ES-I3 (cell line): ENCODE data around the gene SLC29A1.
A peak's percentile ranks its signal among the peaks of the same experiment; 100 is the strongest.
"Not testable (repeated sequence)": the region's sequence is repeated elsewhere in the genome, so short reads cannot be mapped to it uniquely, and the experiment has no call there.

Experiments used
- H3K36me3 ChIP-seq: 2 replicates; pipeline ENCODE4 v1.6.1; 2013; ENCODE audit warnings: mild to moderate bottlenecking, low read length, control low read depth, moderate library complexity; ENCODE audit not compliant: insufficient read depth
- H3K4me1 ChIP-seq: 2 replicates; pipeline ENCODE4 v1.6.1; 2013; ENCODE audit warnings: mild to moderate bottlenecking, control low read depth, low read length; ENCODE audit not compliant: insufficient read depth
- H3K9ac ChIP-seq: 2 replicates; pipeline ENCODE4 v1.6.1; 2013; ENCODE audit warnings: low read depth, mild to moderate bottlenecking, low read length, moderate library complexity
- H3K9me3 ChIP-seq: 2 replicates; pipeline ENCODE4 v1.6.1; 2013; ENCODE audit warnings: mild to moderate bottlenecking, low read length, moderate library complexity; ENCODE audit not compliant: control insufficient read depth, insufficient read depth

Gene SLC29A1

DNA sequence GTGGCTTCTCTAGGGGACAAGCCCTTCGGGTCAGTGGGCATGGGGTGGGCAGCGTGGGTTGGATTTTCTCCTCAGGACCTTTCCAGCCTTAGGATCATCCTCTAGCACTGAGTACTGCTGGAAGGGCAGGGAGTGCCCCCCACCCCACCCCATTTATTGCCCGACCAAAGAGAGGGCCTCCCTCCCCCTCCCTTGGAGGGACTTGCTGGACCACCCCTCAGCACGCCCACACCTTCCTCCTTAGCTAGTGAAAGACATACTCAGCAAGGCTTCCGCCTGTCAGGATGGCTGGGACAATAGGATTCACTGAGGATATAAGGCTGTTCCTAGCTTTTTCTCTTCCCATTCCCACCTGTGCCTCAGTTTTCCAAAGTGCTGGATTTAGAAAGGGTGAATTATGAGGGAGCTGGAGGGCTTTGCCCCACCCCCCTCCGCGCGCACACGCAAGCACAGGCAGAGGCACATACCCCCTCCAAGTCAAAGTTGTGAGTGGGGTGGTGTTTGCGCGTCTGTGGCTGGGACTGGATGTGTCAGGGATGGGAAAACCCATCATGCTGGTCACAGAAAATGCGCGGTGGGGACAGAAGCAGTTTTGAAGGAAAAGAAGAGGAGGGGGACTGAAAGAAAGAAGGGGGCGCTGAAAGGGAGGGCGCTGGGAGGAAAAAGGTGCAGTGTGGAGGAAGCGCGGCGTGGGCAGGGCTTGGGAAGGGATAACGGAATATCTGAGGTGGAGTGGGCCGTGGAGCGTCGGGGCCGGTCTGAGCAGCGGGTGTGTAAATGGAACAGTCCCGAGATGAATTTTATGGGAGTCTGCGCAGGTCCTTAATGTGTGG, 693 bp upstream of the SLC29A1 start:
- Histone ChIP-seq H3K9ac (peak overlapping the region; percentile 49; the same call in 1 of the 2 replicates), H3K4me1 (peaks cover 54% of the 10 kb centered on the region), H3K9me3 (no peaks in the 10 kb centered on the region), H3K36me3 (no peaks in the 10 kb centered on the region)

DNA sequence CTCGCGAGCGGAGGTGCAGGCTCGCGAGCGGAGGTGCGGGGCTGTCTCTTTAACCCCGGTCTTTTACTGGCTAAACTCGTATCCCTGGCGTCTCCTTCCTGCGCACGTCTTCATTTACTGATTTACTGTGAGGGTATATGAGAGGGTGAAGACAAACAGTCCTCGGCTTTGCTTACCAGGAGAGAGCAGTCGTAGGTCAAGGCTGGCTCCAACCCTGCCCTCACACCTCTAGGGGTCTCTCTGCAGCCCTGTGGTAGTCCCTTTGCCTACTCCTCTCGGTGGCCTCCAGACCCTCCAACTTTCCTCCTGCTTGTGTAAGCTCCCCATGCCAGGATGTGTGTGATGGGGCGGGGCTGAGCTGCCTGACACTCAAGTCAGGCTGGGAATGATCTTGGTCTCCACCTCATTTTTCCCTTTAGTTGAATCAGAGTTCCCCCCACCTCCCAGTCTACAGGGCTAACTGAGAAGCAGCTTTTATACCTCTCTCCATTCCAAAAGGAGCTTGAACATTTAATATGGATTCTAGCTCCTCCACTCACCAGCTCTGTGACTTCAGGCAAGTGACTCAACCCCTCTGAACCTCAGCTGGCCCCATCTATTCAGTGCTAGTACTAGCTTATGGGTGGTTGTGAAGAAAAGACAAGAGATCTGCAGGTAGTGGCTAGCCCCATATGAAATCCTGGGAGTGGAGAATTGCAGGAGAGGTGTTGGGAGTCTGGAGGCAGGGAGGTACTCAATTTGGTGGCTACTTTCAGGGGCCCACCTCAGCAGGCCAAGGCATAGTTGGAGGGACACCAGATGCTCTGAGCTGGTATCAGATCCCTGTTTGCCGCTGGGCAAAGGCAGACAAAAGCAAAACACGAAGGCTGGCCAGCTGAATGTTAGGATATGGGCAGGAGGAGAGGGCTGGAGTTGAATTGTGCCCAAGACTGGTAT, 902 bp downstream of the SLC29A1 start:
- peaks cover 46% of the 10 kb centered on the region; the same call in 1 of the 2 replicates for H3K4me1 ChIP-seq
- H3K9me3 ChIP-seq: no peaks in the 10 kb centered on the region
- peak overlapping the region; percentile 55; the same call in 1 of the 2 replicates for H3K9ac ChIP-seq
- H3K36me3 ChIP-seq: no peaks in the 10 kb centered on the region; the same call in 1 of the 2 replicates

DNA sequence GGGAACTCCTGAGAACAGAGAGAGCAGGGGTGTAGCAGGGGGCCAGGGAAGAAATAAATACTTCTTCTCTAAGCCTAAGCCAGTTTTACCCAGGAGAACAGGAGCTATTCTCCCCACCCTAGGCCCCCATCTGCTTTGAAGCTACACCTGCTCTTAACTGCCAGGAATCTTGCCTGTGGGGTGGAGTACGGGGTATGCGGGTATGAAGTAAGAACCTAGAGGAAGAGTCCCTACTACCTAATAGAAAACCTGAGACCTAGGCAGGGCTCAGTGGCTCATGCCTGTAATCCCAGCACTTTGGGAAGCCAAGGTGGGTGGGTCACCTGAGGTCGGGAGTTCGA, 1.5 kb downstream of the SLC29A1 start:
- peaks cover 45% of the 10 kb centered on the region; the same call in 1 of the 2 replicates for H3K4me1 ChIP-seq
- no peaks in the 10 kb centered on the region for H3K9me3 ChIP-seq
- H3K9ac ChIP-seq: peak overlapping the region; percentile 55; the same call in 1 of the 2 replicates
- H3K36me3 ChIP-seq: no peaks in the 10 kb centered on the region; the same call in 1 of the 2 replicates

DNA sequence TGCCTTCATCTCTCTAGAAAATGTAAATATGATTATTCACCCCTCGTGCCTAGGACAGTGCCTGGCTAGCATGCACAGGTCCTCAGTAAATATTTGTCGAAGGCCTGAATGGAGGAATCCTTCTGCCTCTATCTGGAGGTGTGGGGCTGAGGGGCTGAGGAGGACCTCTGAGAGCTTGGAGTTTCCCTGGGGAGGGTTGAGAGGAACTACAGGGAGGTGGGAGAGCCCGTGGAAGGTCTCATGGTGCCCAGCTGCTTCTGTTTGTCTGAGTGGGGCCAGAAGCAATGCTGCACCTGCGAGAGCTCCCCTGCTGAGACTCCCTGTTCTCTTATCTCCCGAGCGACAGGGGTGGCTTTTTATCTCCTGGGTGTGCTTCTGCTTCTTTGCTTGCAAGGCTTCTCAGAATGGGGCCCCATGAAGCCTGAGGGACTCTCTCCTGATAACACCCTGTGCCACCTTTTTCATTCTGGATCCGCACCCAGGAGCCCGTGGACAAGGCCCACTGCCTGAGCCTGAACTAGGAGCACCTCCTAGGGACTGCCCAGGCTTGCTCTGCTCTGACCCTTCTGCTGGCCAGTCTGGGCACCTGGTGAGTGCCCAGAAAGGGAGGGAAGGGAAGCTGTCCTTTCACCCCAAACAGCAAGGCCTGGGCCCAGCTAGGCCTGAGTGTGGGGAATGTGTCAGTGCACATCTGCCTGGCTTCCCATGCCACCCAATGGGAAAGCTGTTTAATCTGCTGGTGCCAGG, 2.4 kb downstream of the SLC29A1 start:
- peaks cover 43% of the 10 kb centered on the region; the same call in 1 of the 2 replicates for H3K4me1 ChIP-seq
- no peaks in the 10 kb centered on the region for H3K9me3 ChIP-seq
- peaks cover 1% of the 10 kb centered on the region; the same call in 1 of the 2 replicates for H3K36me3 ChIP-seq
- H3K9ac ChIP-seq: no peak overlapping the region

DNA sequence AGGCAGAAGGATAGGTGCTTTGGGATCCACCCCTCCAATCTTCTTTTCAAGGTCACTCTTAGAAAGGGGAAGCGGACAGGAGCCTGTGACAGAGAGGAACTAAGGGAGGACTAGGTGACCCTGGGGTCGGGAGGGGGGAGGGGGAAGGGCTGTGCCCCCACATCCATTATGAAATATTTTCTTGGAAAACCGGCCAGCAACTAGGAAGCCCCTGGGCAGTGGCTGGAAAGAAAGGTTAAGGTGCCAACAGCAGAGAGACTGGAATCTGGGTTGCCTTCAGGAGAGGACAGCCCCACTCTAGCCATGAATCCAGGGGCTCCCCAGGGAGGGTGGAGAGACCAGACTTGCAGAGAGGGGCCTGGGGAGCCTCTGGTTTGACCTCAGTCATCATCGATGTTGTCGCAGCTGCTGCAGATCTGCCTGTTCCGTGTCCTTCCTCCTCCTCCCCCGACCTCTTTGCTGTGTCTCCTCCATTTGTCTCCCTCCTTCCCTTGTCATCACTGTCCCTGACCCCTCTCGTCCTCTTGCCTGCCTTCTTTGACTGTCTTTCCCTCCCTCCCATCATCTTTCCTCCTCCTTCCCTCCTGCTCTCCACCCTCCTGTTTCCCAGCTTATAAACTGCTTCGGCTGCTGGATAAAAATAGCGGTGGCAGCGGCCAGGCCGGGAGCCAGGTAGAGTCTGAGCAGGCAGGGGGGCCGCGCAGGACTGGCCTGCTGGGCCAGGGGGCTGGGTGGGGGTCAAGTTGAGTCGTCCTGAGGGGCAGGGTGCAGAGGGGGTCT, 3.2 kb downstream of the SLC29A1 start:
- no peaks in the 10 kb centered on the region for H3K9me3 ChIP-seq
- peaks cover 4% of the 10 kb centered on the region; the same call in 1 of the 2 replicates for H3K36me3 ChIP-seq
- H3K9ac ChIP-seq: no peak overlapping the region
- H3K4me1 ChIP-seq: peaks cover 37% of the 10 kb centered on the region; the same call in 1 of the 2 replicates

DNA sequence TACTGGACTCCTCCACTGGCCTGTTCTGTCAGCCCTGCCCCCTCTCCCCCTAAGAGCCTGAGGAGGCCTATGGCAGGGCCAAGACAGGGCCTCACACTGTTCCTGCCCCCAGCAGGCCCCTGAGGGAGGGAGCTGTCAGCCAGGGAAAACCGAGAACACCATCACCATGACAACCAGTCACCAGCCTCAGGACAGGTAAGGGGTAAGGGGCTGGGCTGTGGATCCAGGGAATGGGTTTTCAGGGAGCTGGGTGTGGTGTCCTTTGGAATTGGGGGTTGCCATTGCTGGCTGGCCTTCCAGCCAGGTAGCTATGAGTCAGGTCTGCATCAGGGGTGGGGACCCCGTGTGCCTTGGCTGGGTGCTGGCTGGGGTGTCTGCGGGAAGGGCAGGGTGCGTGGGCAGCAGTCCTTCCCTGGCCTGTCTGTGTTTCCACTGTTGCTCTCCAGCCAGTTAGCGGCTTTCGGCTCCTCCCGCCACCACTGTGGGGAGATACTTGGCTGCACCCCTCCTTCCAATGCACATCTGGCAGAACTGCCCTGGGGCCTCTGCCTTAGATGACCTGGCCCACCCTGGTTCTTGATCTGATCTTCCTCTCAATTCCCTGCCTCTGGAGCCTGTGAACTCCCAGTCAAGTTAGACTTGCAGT, 3.9 kb downstream of the SLC29A1 start:
- Histone ChIP-seq H3K9me3 (no peaks in the 10 kb centered on the region), H3K36me3 (peaks cover 5% of the 10 kb centered on the region; the same call in 1 of the 2 replicates), H3K9ac (no peak overlapping the region), H3K4me1 (peaks cover 32% of the 10 kb centered on the region; the same call in 1 of the 2 replicates)

DNA sequence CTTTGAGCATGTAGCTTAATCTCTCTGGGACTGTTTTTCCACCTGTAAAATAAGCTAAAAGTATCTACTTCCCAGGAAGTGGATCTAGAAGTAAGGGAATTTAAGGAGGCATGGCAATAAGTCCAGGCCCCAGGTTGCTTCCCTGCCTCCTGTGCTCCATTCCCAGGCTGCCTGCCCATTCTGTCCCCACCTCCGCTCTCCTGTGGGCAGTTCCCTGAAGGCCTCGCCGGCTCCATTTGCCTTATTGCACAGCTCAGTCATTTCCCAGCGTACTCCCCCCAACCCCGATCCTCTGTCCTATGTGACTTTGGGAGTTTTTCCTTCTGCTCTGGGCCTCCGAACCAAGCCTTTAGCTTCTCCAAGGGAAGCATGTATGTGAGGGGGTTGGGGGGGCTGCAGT, 4.6 kb downstream of the SLC29A1 start:
- Histone ChIP-seq H3K4me1 (peaks cover 26% of the 10 kb centered on the region; the same call in 1 of the 2 replicates), H3K9me3 (no peaks in the 10 kb centered on the region), H3K9ac (no peak overlapping the region), H3K36me3 (peaks cover 7% of the 10 kb centered on the region; the same call in 1 of the 2 replicates)

DNA sequence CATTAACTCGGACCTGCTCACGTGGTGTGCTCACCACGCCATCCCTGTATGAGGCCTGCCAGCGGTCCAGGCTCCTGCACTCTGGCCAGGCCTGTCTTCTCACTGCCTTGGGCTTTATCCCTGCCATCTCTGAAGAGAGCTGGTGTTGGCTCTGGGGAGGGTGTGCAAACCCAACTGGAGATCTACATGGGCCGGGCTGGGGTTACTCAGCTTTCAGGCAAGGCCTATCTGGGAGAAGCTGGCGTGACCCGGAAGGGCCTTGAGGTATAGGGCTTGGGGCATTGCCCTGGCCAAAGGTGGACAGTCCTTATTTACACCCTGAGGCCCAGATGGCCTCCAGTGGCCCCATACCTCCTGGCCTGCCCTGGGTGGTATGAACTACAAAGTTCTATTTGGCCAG, 5.0 kb downstream of the SLC29A1 start:
- Histone ChIP-seq H3K9ac (no peak overlapping the region), H3K36me3 (peaks cover 8% of the 10 kb centered on the region; the same call in 1 of the 2 replicates), H3K4me1 (peaks cover 26% of the 10 kb centered on the region; the same call in 1 of the 2 replicates), H3K9me3 (no peaks in the 10 kb centered on the region)

DNA sequence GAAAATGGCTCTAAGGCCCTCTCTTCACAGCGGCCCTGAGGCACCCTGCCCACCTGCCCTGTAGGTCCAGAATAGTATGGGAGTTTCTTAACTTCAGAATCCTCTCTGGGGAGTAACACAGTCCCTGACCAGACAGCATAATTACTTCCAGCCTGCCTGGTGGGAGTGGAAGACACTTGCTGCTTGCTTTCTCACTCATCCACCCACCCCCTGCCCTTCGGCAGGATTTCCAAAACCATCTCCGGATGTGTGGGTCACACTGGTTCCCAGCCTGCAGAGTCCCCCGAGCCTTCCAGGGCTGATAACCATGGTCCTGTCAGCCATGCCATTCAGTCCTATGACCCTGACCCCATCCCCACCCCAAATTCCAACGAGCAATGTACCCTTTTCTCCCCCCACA, 5.4 kb downstream of the SLC29A1 start:
- H3K4me1 ChIP-seq: peaks cover 27% of the 10 kb centered on the region; the same call in 1 of the 2 replicates
- H3K9ac ChIP-seq: no peak overlapping the region
- H3K9me3 ChIP-seq: no peaks in the 10 kb centered on the region
- peaks cover 12% of the 10 kb centered on the region; the same call in 1 of the 2 replicates for H3K36me3 ChIP-seq

DNA sequence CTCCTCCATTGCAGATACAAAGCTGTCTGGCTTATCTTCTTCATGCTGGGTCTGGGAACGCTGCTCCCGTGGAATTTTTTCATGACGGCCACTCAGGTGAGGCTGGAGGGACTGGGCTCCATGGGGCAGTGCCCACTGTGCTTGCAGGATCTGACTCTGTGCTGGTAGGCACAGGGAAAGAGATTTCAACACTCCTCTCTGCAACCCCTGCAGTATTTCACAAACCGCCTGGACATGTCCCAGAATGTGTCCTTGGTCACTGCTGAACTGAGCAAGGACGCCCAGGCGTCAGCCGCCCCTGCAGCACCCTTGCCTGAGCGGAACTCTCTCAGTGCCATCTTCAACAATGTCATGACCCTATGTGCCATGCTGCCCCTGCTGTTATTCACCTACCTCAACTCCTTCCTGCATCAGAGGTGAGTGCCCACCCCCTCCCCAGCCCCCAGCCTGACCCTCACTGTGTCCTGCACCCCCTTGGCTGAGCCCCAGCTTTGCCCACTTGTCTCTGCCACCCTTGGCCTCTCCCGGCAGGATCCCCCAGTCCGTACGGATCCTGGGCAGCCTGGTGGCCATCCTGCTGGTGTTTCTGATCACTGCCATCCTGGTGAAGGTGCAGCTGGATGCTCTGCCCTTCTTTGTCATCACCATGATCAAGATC, 6.1 kb downstream of the SLC29A1 start:
- H3K36me3 ChIP-seq: peaks cover 13% of the 10 kb centered on the region; the same call in 1 of the 2 replicates
- no peak overlapping the region for H3K9ac ChIP-seq
- no peaks in the 10 kb centered on the region for H3K9me3 ChIP-seq
- H3K4me1 ChIP-seq: peaks cover 33% of the 10 kb centered on the region; the same call in 1 of the 2 replicates

DNA sequence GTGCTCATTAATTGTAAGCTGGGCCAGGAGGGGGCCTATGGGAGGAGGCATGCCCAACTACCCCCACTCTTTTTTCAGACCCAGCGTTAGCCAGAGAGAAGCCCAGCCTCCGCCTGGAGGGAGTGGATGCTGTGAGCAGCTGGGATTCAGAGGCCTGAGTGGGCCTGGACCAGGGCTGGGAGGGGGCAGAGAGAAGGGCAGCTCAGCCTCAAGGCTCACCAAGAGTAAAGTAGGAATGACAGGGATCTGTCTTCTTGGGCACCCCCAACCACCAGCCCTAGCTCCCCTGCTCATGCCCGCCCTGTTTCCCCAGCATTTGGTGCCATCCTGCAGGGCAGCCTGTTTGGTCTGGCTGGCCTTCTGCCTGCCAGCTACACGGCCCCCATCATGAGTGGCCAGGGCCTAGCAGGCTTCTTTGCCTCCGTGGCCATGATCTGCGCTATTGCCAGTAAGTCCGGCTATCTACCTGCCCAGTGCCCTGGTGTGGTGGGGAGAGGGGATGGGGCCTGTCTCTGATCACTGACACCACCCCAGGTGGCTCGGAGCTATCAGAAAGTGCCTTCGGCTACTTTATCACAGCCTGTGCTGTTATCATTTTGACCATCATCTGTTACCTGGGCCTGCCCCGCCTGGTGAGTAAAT, 6.8 kb downstream of the SLC29A1 start:
- peaks cover 32% of the 10 kb centered on the region for H3K4me1 ChIP-seq
- H3K9ac ChIP-seq: no peak overlapping the region
- peaks cover 13% of the 10 kb centered on the region; the same call in 1 of the 2 replicates for H3K36me3 ChIP-seq
- H3K9me3 ChIP-seq: no peaks in the 10 kb centered on the region

DNA sequence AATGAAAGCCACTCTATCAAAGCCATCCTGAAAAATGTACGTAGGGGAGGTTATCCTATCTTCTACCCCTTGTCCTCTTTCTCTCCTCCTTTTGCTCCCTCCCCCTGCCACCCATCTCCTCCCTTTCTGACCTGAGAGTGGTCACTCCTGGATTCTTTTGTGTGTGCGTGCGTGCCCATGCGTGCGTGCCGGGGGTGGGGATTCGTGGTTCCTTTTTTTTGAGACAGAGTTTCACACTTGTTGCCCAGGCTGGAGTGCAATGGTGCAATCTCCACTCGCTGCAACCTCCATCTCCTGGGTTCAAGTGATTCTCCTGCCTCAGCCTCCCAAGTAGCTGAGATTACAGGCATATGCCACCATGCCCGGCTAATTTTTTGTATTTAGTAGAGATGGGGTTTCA, 8.0 kb downstream of the SLC29A1 start:
- not testable (repeated sequence) for H3K9me3 ChIP-seq, H3K9ac ChIP-seq
- H3K36me3 ChIP-seq: peaks cover 13% of the 10 kb centered on the region; the same call in 1 of the 2 replicates
- peaks cover 22% of the 10 kb centered on the region for H3K4me1 ChIP-seq
